K562 (cell line): Measurements from ENCODE around the gene GLIS1. TPM values are rescaled to one million over a fixed set of nuclear protein-coding genes. Genes with fewer than 3 reads are reported as not detected.

ENCODE experiments used
- ATAC-seq: fragments of 200-7000 bp; cut with Tn5 transposase; 3 replicates; pipeline ENCODE4 v1.9.1; 2020; ENCODE audit warnings: moderate library complexity
- BruUV-seq: library from RNA; stranded (reverse); fragments of 400-500 nt; replicated peaks from 2 replicates; lab custom pipeline; 2021; lab: Mats Ljungman, UMichigan
- CTCF ChIA-PET: fragments of 300-600 bp; formaldehyde crosslinking; extraction: SDS; loops from one replicate; lab custom pipeline; 2021; ENCODE audit warnings: low intra/inter-chr PET ratio; lab: Yijun Ruan, JAX
- POLR2A ChIA-PET: fragments of 300-600, 350-650 bp; sonication (Branson Sonifier 250); formaldehyde crosslinking; extraction: SDS; loops from one replicate; lab custom pipeline; 2021; ENCODE audit warnings: antibody characterized with exemption, inconsistent platforms; lab: Yijun Ruan, JAX
- DNase-seq, 4 experiments: peaks; one replicate each; pipeline versions ENCODE4 v3.0.0 to v3.0.0-alpha.2; 2011 to 2018; ENCODE audit warnings: low spot score in 3 of 4, mixed read lengths in 3 of 4; ENCODE audit errors: extremely low read depth in 1 of 4
- FAIRE-seq: peaks from 2 replicates; lab custom pipeline; 2011; peaks lifted over from hg19 to GRCh38; lab: Jason Lieb, UNC
- H2AFZ ChIP-seq: 2 replicates; pipeline ENCODE4 v1.6.0; 2011; ENCODE audit warnings: low read depth, low read length, control low read depth, inconsistent platforms
- H3K27ac ChIP-seq: fragments of 200-600 bp; 3 replicates; pipeline ENCODE4 v1.8.0; 2011; ENCODE audit warnings: low read depth, mild to moderate bottlenecking, control low read depth, inconsistent platforms, low read length, moderate library complexity, mixed read lengths; ENCODE audit errors: extremely low read depth
- H3K27me3 ChIP-seq, 2 experiments: fragments of 300-600 bp in 1 of 2; 2 replicates in 1 of 2; 3 replicates in 1 of 2; pipeline versions ENCODE4 v1.6.0 to v1.8.0; 2011; ENCODE audit warnings: inconsistent platforms in 2 of 2, low read length in 2 of 2, mild to moderate bottlenecking in 1 of 2, mixed read lengths in 1 of 2, moderate library complexity in 1 of 2; ENCODE audit not compliant: control insufficient read depth in 2 of 2, insufficient read depth in 2 of 2
- H3K36me3 ChIP-seq: fragments of 300-600 bp; 3 replicates; pipeline ENCODE4 v1.8.0; 2011; ENCODE audit warnings: mild to moderate bottlenecking, low read length, inconsistent platforms; ENCODE audit not compliant: control insufficient read depth, insufficient read depth
- H3K4me1 ChIP-seq, 2 experiments: fragments of 200-600 bp in 1 of 2; replicated peaks in 1 of 2; 2 replicates in 1 of 2; 3 replicates in 1 of 2; pipeline versions ENCODE4 v1.5.1 to v1.8.0; 2011; ENCODE audit warnings: inconsistent platforms in 2 of 2, low read length in 2 of 2, mild to moderate bottlenecking in 1 of 2, mixed read lengths in 1 of 2, moderate library complexity in 1 of 2; ENCODE audit not compliant: control insufficient read depth in 2 of 2, insufficient read depth in 2 of 2
- H3K4me2 ChIP-seq: 2 replicates; pipeline ENCODE4 v1.6.1; 2011; ENCODE audit warnings: low read length, control low read depth, inconsistent platforms, mixed read lengths; ENCODE audit not compliant: insufficient read depth
- H3K4me3 ChIP-seq: fragments of 200-600 bp; sonication (generic), shearing (Covaris generic); 2 replicates; pipeline ENCODE4 v1.5.1; 2016; ENCODE audit warnings: control low read depth, inconsistent platforms
- H3K79me2 ChIP-seq: fragments of 200-600 bp; 3 replicates; pipeline ENCODE4 v1.8.0; 2011; ENCODE audit warnings: low read length, inconsistent platforms; ENCODE audit not compliant: control insufficient read depth, insufficient read depth
- H3K9ac ChIP-seq, 2 experiments: 2 replicates each; pipeline versions ENCODE4 v1.6.0 to v1.6.1; 2011; ENCODE audit warnings: low read depth in 2 of 2, low read length in 2 of 2, control low read depth in 1 of 2, inconsistent platforms in 1 of 2, mild to moderate bottlenecking in 1 of 2, mixed read lengths in 1 of 2; ENCODE audit not compliant: insufficient read depth in 1 of 2
- H3K9me1 ChIP-seq: one replicate; pipeline ENCODE4 v1.6.0; 2011; ENCODE audit warnings: inconsistent platforms, mild to moderate bottlenecking, low read length, moderate library complexity; ENCODE audit not compliant: control insufficient read depth, insufficient read depth
- H3K9me3 ChIP-seq: replicated peaks from 2 replicates; pipeline ENCODE4 v1.5.1; 2011; ENCODE audit warnings: low read depth, low read length, inconsistent platforms; ENCODE audit not compliant: control insufficient read depth, insufficient read depth
- H4K20me1 ChIP-seq: replicated peaks from 2 replicates; pipeline ENCODE4 v1.6.1; 2011; ENCODE audit warnings: low read length, inconsistent platforms, mixed read lengths; ENCODE audit not compliant: control insufficient read depth, insufficient read depth
- CREB1 ChIP-seq, 2 experiments: sonication (generic) in 1 of 2; formaldehyde crosslinking in 1 of 2; IDR thresholded peaks; 2 replicates each; pipeline versions ENCODE4 v1.6.1 to v1.8.0; 2012 to 2022; ENCODE audit warnings: inconsistent platforms in 1 of 2, mild to moderate bottlenecking in 1 of 2, missing genetic modification reagents in 1 of 2, moderate library complexity in 1 of 2
- ESRRA ChIP-seq: fragments of 450-650 bp; IDR thresholded peaks from 2 replicates; pipeline ENCODE4 v1.6.1; 2014; ENCODE audit warnings: low read depth, mild to moderate bottlenecking, moderate library complexity, borderline replicate concordance
- FOXK2 ChIP-seq, 2 experiments: fragments of 450-650 bp; IDR thresholded peaks in 1 of 2; conservative IDR thresholded peaks in 1 of 2; 2 replicates each; pipeline ENCODE4 v1.6.1; 2016; ENCODE audit warnings: low read depth in 2 of 2, mild to moderate bottlenecking in 1 of 2
- RNF2 ChIP-seq: sonication (generic); IDR thresholded peaks from 2 replicates; pipeline ENCODE4 v1.6.1; 2016
- ZNF561 ChIP-seq: fragments of 450-650 bp; formaldehyde crosslinking; conservative IDR thresholded peaks from 2 replicates; pipeline ENCODE4 v1.4.0; 2020; ENCODE audit warnings: mild to moderate bottlenecking, moderate library complexity
- ZSCAN29 ChIP-seq: fragments of 450-650 bp; IDR thresholded peaks from 2 replicates; pipeline ENCODE4 v1.6.1; 2017
- WGBS: fragments of 100-300 bp; shearing (Covaris generic); methylation state at CpG from one replicate; pipeline ENCODE4 v1.1.6; 2016; ENCODE audit warnings: low coverage, mixed read lengths; ENCODE audit not compliant: insufficient coverage; ENCODE audit errors: missing lambda C conversion rate; 5-methylcytosine and 5-hydroxymethylcytosine counted together
- in situ Hi-C: fragments of 300-500 bp; cut with MboI; formaldehyde crosslinking; loops from 4 replicates; pipeline ENCODE4 v1.15.0; 2018; ENCODE audit warnings: inconsistent platforms, mixed read lengths
- intact Hi-C: fragments of 100-400 bp; cut with micrococcal nuclease; formaldehyde crosslinking; loops from 2 replicates; pipeline ENCODE4 v1.14.2; 2022
- polyA plus RNA-seq, 8 experiments: library from polyadenylated mRNA; depleted of rRNA in 4 of 8; stranded (reverse) in 5 of 8; unstranded in 3 of 8; fragments of >200 nt; fragmentation: Nextera tagmentation in 2 of 8; fragmentation: Illumina TruSeq in 1 of 8; extraction: Ambion mirVana in 2 of 8; extraction: Trizol in 1 of 8; gene quantifications; 2 replicates each; pipeline versions ENCODE4 v1.2.1 to v1.2.3, GENCODE V29; 2011 to 2014; ENCODE audit warnings: inconsistent platforms in 1 of 8, missing spikeins in 1 of 8
- total RNA-seq, 7 experiments: library from RNA; depleted of rRNA in 6 of 7; stranded (reverse); fragments of >200 nt in 6 of 7; fragmentation: Illumina TruSeq in 2 of 7; extraction: Trizol in 2 of 7; gene quantifications; 2 replicates each; pipeline versions ENCODE4 v1.2.1 to v1.2.3, GENCODE V29; 2011 to 2021; ENCODE audit warnings: low replicate concordance in 1 of 7
- TF ChIP-seq, protein P1 (sequence below): fragments of 250-450 bp; sonication (Bioruptor Pico); IDR thresholded peaks from 2 replicates; pipeline ENCODE4 v1.4.0; 2020; ENCODE audit warnings: mild to moderate bottlenecking
- TF ChIP-seq, protein P2 (sequence below): fragments of 250-450 bp; sonication (Bioruptor Pico); IDR thresholded peaks from 2 replicates; pipeline ENCODE4 v1.5.0; 2021
- TF ChIP-seq, protein P3 (sequence below): fragments of 450-650 bp; IDR thresholded peaks from 2 replicates; pipeline ENCODE4 v1.6.1; 2016; ENCODE audit warnings: antibody characterized with exemption

Gene GLIS1
- total and polyA plus RNA-seq, 9 of the 15 experiments (the other 6 are each of a cell fraction or from before 2014, with no cell fraction given): not detected

DNA sequence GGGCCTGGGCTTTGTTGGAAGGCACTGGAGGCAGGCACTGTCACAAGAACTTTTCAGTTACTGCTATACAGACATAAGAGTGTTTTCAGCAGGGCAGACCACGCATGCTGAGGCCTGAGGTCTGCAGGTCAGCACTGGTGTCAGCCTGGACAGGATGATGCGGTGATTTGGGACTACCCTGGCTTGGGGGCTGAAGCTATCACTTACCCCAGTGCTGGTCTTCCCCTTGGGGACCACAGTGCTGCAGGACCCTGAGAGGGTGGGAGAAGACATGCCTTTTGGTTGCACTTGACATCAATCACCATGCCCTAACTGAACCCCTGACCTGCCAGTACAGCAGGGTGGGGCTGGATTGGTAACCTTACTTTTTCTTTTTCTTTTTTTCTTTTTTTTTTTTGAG, 270.6 kb downstream of the GLIS1 start:
- no peaks in the 10 kb centered on the region for H3K9me3 ChIP-seq
- BruUV-seq: no TSS peak
- CTCF ChIA-PET: no interaction called here
- H3K27me3 ChIP-seq: peaks cover 14 to 71% of the 10 kb centered on the region in 2 experiments; a peak in 4 of 5 replicates
- no peak overlapping the region for H3K9ac ChIP-seq
- H4K20me1 ChIP-seq: no peaks in the 10 kb centered on the region
- POLR2A ChIA-PET: interaction anchor here (1.1 kb wide), 1 partner anchor 75 kb away, joined by 3 read pairs; no protein-coding TSS in a partner anchor
- DNase-seq (no peak), FAIRE-seq (no peak), ATAC-seq (no peak)
- peaks cover 0 to 9% of the 10 kb centered on the region in 2 experiments; a peak in 2 of 5 replicates for H3K4me1 ChIP-seq
- no peaks in the 10 kb centered on the region for H3K79me2 ChIP-seq
- H3K4me2 ChIP-seq: no peak overlapping the region
- TF ChIP-seq ZSCAN29 (no peak), CREB1 (IDR thresholded peaks at IDR 0.05) (no peak), CREB1 (CRISPR knock-in tag; IDR thresholded peaks at IDR 0.05) (no peak), FOXK2 (conservative IDR thresholded peaks at IDR 0.05 in 1 of 2, IDR thresholded peaks at IDR 0.05 in 1 of 2; ENCODE audit: low read depth in 2 of 2) (no peak), RNF2 (no peak), ZNF561 (CRISPR knock-in tag) (no peak), ESRRA (no peak)
- TF ChIP-seq, protein P1, sequence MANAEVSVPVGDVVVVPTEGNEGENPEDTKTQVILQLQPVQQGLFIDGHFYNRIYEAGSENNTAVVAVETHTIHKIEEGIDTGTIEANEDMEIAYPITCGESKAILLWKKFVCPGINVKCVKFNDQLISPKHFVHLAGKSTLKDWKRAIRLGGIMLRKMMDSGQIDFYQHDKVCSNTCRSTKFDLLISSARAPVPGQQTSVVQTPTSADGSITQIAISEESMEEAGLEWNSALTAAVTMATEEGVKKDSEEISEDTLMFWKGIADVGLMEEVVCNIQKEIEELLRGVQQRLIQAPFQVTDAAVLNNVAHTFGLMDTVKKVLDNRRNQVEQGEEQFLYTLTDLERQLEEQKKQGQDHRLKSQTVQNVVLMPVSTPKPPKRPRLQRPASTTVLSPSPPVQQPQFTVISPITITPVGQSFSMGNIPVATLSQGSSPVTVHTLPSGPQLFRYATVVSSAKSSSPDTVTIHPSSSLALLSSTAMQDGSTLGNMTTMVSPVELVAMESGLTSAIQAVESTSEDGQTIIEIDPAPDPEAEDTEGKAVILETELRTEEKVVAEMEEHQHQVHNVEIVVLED (CRISPR knock-in tag): no peak
- TF ChIP-seq, protein P2, sequence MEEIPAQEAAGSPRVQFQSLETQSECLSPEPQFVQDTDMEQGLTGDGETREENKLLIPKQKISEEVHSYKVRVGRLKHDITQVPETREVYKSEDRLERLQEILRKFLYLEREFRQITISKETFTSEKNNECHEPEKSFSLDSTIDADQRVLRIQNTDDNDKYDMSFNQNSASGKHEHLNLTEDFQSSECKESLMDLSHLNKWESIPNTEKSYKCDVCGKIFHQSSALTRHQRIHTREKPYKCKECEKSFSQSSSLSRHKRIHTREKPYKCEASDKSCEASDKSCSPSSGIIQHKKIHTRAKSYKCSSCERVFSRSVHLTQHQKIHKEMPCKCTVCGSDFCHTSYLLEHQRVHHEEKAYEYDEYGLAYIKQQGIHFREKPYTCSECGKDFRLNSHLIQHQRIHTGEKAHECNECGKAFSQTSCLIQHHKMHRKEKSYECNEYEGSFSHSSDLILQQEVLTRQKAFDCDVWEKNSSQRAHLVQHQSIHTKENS (CRISPR knock-in tag): no peak
- TF ChIP-seq, protein P3, sequence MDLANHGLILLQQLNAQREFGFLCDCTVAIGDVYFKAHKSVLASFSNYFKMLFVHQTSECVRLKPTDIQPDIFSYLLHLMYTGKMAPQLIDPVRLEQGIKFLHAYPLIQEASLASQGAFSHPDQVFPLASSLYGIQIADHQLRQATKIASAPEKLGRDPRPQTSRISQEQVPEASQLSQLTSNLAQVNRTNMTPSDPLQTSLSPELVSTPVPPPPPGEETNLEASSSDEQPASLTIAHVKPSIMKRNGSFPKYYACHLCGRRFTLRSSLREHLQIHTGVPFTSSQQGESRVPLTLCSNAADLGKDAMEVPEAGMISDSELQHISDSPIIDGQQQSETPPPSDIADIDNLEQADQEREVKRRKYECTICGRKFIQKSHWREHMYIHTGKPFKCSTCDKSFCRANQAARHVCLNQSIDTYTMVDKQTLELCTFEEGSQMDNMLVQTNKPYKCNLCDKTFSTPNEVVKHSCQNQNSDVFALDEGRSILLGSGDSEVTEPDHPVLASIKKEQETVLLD: no peak
- no peak overlapping the region for H3K4me3 ChIP-seq
- no peaks in the 10 kb centered on the region for H3K36me3 ChIP-seq
- no peak overlapping the region for H3K27ac ChIP-seq
- intact Hi-C loops: no loop called here
- 8% methylated on average over 2 of the region's 2 CpGs for WGBS
- no peak overlapping the region for H2AFZ ChIP-seq
- H3K9me1 ChIP-seq: no peaks in the 10 kb centered on the region
- in situ Hi-C loops: no loop called here
